ENCODE results near the gene UBIAD1.

Gene UBIAD1

GRCh38 chr1:11331036-11331944 is 58.3 kb downstream of the UBIAD1 start:
- intact Hi-C loops (cut with micrococcal nuclease): no loop called here

GRCh38 chr1:11331945-11332546 is 59.0 kb downstream of the UBIAD1 start:
- intact Hi-C loops (cut with micrococcal nuclease): no loop called here
- no peak overlapping the region for H3K4me3 Mint-ChIP-seq
- no peaks in the 10 kb centered on the region for H3K9me3 Mint-ChIP-seq
- H3K27ac Mint-ChIP-seq: no peak overlapping the region
- H3K4me1 Mint-ChIP-seq (ENCODE audit: low read depth): no peaks in the 10 kb centered on the region
- no peaks in the 10 kb centered on the region for H3K36me3 Mint-ChIP-seq (ENCODE audit: low read depth)
- peaks cover 2% of the 10 kb centered on the region for H3K27me3 Mint-ChIP-seq

More at GRCh38 chr1:11331036-11331944, 58.3 kb downstream of the UBIAD1 start:
- Mint-ChIP-seq H3K27ac (no peak overlapping the region), H3K27me3 (peaks cover 2% of the 10 kb centered on the region), H3K4me1 (ENCODE audit: low read depth) (no peaks in the 10 kb centered on the region), H3K9me3 (no peaks in the 10 kb centered on the region), H3K4me3 (no peak overlapping the region), H3K36me3 (ENCODE audit: low read depth) (no peaks in the 10 kb centered on the region)

DNA sequence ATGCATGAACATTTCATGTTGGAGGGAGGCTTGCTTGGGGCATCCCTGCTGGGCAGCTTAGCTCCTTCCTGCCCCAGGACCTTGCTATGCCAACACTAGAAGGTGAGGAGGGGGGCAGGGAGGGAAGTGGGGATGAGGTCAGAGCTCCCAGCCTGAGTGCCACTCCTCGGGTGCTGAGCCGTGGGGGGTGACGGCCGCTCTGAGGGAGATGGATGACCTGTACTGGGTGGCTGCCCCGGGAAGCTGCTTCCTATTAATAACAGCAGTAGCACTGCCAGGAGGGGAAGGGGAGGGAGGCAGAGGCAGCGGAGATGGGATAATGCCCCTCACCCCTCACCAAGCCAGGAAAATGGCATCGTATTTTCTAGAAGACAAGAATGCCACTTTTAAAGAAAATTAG is 60.6 kb downstream of the UBIAD1 start:
- Mint-ChIP-seq H3K9me3 (no peaks in the 10 kb centered on the region), H3K36me3 (ENCODE audit: low read depth) (no peaks in the 10 kb centered on the region), H3K4me1 (ENCODE audit: low read depth) (no peaks in the 10 kb centered on the region), H3K27me3 (peaks cover 8% of the 10 kb centered on the region), H3K4me3 (no peak overlapping the region), H3K27ac (no peak overlapping the region)
- intact Hi-C loops (cut with micrococcal nuclease): no loop called here

DNA sequence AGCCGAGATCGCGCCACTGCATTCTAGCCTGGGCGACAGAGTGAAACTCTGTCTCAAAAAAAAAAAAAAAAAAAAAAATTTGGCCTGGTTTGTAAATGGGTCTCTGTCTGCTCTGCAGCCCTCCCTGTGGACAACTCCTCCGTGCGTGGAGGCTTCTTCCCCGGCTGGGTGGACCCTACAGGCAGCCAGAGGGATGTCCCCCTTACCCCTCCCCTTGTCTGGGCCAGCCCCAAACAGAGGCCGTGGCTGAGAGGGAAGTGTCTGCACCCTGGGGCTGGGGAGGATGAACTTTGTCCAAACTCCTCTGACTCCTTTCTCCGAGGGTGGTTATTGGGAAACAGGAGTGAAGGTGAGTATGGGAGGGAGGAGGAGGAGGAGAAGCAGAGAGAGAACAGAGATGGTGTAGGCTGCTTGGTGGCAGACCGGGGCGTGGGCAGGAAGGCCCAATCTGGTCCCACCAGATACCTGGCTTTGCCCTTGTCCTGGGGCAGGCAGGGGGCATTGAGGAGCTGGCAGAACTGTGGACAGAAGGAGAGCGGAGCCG is 61.3 kb downstream of the UBIAD1 start:
- intact Hi-C loops (cut with micrococcal nuclease): no loop called here
- no peaks in the 10 kb centered on the region for H3K4me1 Mint-ChIP-seq (ENCODE audit: low read depth)
- no peaks in the 10 kb centered on the region for H3K9me3 Mint-ChIP-seq

GRCh38 chr1:11334821-11335220 is 61.8 kb downstream of the UBIAD1 start:
- Mint-ChIP-seq H3K27ac (no peak overlapping the region), H3K27me3 (peaks cover 20% of the 10 kb centered on the region), H3K36me3 (ENCODE audit: low read depth) (no peaks in the 10 kb centered on the region), H3K9me3 (no peaks in the 10 kb centered on the region), H3K4me1 (ENCODE audit: low read depth) (no peaks in the 10 kb centered on the region), H3K4me3 (no peak overlapping the region)
- intact Hi-C loops (cut with micrococcal nuclease): no loop called here

More for the DNA sequence above, 61.3 kb downstream of the UBIAD1 start:
- Mint-ChIP-seq H3K36me3 (ENCODE audit: low read depth) (no peaks in the 10 kb centered on the region), H3K4me3 (no peak overlapping the region), H3K27ac (no peak overlapping the region), H3K27me3 (peaks cover 15% of the 10 kb centered on the region)

DNA sequence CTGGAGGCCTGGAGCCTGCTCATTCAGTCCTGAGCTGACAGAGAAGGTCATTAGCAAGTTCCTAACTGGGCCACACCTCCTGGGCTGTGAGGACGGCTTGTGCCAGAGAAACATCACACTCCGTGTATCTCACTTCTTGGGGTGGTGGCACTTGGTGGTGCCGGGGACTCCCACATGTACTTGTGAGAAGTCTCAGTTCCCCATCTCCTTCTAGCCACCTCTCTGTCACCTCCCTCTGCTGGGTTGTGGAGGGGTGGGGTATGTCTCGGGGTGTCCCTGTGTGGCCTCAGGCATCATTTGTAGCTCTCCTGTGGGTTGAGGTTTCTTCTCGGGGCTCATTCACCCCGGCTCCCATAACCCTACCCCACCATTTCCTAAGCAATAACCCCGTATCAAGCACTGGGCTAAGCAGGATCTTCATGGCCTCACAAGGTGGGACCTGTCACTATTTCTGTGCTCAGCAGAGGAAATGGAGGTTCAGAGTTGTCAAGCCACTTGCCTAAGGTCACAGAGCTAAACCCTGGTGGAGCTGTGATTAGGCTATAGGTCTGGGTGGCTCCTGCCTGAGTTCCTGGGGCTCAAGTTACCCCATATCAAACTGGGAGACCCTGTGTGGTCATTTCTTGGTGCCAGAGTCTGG is 62.5 kb downstream of the UBIAD1 start:
- no peak overlapping the region for H3K27ac Mint-ChIP-seq
- no peaks in the 10 kb centered on the region for H3K9me3 Mint-ChIP-seq
- H3K36me3 Mint-ChIP-seq (ENCODE audit: low read depth): no peaks in the 10 kb centered on the region
- no peak overlapping the region for H3K4me3 Mint-ChIP-seq
- no peaks in the 10 kb centered on the region for H3K4me1 Mint-ChIP-seq (ENCODE audit: low read depth)
- H3K27me3 Mint-ChIP-seq: peaks cover 27% of the 10 kb centered on the region
- intact Hi-C loops (cut with micrococcal nuclease): loop anchor here (2.0 kb wide), 1 partner anchor 305 kb away; no protein-coding TSS in a partner anchor

- Mint-ChIP-seq H3K4me1 (ENCODE audit: low read depth) (no peaks in the 10 kb centered on the region), H3K36me3 (ENCODE audit: low read depth) (no peaks in the 10 kb centered on the region), H3K27ac (no peak overlapping the region), H3K4me3 (no peak overlapping the region), H3K9me3 (no peaks in the 10 kb centered on the region), H3K27me3 (peaks cover 33% of the 10 kb centered on the region)
- intact Hi-C loops (cut with micrococcal nuclease): loop anchor here (2.0 kb wide), 1 partner anchor 303 kb away; no protein-coding TSS in a partner anchor
Observed at GRCh38 chr1:11337580-11338073, 64.6 kb downstream of the UBIAD1 start.
